ENCODE measurements around the gene GPR15. TPM values are rescaled to one million over a fixed set of nuclear protein-coding genes. Genes with fewer than 3 reads are reported as not detected.
A peak's percentile ranks its signal among the peaks of the same experiment; 100 is the strongest.

Gene GPR15
- not detected in 2 replicates for total RNA-seq (2014; rRNA removed; shearing (Covaris generic))
- not detected in 2 replicates for polyA plus RNA-seq (2015; cell fraction: cytosol; rRNA removed)
- polyA plus RNA-seq (2015; cell fraction: nucleus; rRNA removed) = not detected in 2 replicates

- no peak for DNase-seq (ENCODE audit: low read depth)
Measured at GRCh38 chr3:98531622-98532274, at the start of gene GPR15. Gene GPR15 (plus strand): TSS chr3:98531978. CDS start chr3:98532034, 56 bp downstream.

DNA sequence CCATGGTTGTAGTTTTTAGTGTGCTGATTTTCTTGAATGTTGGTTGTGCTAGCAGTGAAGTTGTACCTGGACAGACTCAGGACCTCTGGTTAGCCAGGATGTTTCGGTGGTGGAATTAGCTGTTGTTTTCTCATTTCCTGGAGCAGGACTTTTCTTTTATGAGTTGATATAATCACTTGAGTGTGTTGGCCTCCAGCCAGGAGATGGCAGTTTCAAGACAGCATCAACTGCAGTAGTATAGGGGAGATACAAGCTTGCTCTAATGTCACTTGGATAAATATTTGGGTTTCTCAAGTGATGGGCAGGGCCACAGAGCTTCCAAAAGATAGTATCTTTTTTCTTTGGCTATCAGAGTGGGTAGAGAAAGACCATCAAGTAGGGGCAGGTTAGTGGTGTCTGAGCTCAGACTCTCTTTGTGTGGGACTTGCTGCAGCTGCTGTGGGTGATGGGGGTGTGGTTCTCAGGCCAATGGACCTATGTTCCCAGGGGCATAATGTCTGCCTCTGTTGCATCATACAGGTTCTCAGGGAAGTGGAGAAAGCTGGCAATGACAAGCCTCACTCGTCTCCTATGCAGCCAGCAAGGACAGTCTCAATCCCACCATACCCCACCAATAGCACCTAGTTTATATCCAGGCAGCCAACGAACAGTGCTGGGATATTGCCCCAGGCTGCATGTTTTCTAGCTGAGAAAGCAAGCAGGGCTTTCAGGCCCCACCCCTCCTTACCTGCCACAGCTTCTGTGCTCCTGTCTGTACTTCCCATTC lies 48.9 kb upstream of the GPR15 start:
- DNase-seq (ENCODE audit: low read depth) = no peak

- no peak for DNase-seq (ENCODE audit: low read depth)
Measured at GRCh38 chr3:98483626-98484025, 48.2 kb upstream of the GPR15 start.

DNA sequence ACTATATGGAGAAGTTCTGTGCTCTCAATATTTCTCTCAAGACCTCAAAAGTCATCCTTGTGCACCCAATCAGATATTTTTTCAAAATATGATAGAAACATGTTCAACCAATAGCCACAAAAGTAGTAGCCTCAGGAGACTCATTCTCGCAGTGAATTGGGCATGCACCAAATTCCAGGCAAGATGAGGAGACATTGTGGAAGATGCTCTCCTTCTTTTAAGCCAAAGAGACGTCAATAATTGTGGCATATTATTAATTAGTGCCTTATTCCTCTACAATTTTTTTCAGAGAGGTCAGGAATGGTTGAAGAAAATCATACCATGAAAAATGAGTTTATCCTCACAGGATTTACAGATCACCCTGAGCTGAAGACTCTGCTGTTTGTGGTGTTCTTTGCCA lies 34.4 kb upstream of the GPR15 start, which contains the start of gene OR5K2:
TSS of gene OR5K2 (plus strand) at position 301 of the 400 bp plus-strand sequence. CDS start at position 301, 0 bp downstream.
- DNase-seq (ENCODE audit: low read depth) = no peak

- no peak for DNase-seq (ENCODE audit: low read depth)
Measured at GRCh38 chr3:98500019-98500418, 31.8 kb upstream of the GPR15 start.

GRCh38 chr3:98501270-98501669 lies 30.5 kb upstream of the GPR15 start:
- DNase-seq (ENCODE audit: low read depth) = no peak

- no peak for DNase-seq (ENCODE audit: low read depth)
Measured at GRCh38 chr3:98501863-98502576, 29.8 kb upstream of the GPR15 start.

- no peak for DNase-seq (ENCODE audit: low read depth)
Measured at GRCh38 chr3:98504539-98504938, 27.2 kb upstream of the GPR15 start.

DNA sequence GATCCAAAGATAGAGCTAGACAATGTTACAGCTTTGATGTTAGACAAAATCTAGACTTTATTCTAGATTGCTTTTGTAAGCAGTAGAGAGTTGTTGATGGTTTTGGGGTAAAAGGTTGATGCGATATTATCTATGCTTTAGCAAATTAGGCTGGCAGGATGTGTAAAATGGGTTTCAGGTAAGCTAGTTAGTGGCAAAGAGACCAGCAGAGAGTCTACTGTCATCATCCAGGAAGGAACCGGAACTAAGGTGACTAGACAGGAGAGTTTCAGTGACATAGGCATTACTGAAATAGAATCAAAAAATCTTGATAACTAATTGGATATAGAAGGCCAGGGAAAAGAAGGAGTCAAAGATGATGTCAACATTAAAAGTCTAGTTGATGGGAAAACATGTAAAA lies 23.2 kb upstream of the GPR15 start:
- no peak for DNase-seq (ENCODE audit: low read depth)

DNA sequence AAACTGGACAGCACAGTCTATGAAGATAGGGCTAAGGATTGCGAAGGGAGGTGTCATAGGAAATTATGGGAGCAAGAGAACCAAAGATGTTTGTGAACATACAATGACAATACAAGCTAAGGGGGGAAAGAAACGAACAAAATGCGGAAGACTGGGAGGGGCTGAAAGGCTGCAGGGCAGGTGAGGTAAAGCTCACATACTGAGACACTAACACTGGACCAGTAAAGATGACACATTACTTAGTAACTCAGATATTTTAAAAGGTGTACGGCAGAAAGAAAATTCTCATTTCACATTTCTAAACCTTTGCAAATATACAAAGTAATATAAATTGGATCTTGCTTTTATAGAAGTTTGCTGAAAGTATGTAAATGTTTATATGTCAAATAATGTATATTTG lies 19.2 kb upstream of the GPR15 start:
- no peak for DNase-seq (ENCODE audit: low read depth)

GRCh38 chr3:98513091-98513511 lies 18.7 kb upstream of the GPR15 start:
- peak; percentile 61 for DNase-seq (ENCODE audit: low read depth)

DNA sequence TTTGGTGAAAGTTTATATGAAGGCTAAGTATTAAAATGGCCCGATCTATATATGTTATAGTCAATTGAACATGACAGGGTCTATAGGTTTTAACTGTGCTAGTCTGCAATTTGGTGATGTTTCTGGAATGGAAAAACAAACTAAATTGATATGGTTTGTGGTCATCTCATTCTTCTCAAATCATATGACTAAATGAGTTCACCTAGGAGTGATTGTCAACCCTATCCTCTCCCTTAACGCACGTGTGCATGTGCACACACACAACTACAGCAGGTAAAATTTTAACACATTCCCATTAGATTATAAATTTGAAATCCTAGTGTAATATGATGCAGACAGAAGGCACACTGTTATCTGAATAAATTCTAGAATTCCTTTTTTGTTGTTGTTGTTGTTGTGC lies 18.0 kb upstream of the GPR15 start:
- DNase-seq (ENCODE audit: low read depth) = no peak

DNA sequence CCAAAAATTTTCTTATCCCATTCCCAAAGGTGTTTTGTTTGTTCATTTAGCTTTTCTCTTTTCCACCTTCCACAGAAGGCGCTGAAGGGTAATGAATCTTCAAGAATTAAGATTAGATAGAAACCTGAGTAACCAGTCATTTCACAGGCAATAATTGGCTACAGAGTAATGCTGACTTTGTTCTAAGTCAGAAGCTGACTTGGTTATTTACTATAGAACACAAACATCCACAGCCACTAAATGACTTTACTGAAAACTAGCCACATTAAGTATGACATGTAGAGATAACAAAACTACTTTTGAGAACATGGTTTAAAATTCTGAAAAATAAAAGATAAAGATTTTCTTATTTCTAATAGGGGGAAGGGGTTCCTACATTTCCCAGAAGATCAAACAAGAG lies 16.8 kb upstream of the GPR15 start:
- DNase-seq (ENCODE audit: low read depth) = no peak

DNA sequence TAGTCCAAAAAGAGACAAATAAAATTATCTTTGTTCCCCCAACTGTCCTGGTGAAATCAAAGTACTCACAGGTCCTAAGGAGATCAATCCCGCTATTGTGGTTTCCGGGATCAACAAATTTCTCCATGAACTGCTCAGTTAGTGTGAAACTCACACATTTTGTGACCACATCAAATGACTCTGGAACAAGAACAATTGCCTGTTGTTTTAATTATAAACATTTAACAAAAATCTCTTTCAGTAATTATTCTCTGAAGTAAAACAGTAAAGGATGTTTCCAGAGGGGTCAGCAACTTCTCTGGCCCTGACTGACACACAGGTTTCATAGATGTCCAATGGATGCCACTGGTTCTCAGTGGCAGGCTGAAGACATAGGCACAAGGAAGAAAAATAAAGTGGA lies 13.0 kb upstream of the GPR15 start:
- DNase-seq (ENCODE audit: low read depth) = no peak

GRCh38 chr3:98519351-98519750 lies 12.4 kb upstream of the GPR15 start:
- no peak for DNase-seq (ENCODE audit: low read depth)

DNA sequence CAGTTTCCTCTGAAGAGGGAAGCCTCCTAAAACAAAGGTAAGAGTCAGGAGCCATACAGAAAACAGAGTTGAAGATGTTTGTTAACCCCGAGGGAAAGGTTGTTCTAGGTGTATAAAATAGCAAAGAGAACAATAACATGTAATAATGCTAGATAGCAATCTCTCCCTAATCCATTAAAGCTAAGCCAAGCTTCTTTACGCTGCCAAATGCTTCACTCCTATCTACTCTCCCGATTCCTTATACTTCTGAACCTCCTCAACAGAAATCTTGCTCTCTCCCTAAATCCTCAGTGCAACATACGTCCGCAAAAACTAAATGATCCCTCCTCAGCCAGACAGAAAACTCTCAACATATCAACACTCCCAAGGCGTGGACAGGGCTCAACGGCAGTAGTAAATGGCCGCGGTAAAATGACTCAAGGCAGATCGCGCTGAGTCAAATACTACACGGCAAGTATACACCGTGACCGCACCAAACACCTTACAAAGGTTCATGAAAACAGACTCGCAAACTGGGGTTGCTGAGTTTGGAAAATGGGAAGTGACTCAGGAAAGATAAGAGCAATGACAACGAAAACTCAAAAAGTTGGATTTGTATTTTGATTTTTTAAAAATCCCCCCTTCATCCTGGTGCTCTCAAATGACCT lies 9.8 kb upstream of the GPR15 start:
- peak; percentile 72 for DNase-seq (ENCODE audit: low read depth)

GRCh38 chr3:98522544-98523281 lies 9.1 kb upstream of the GPR15 start, which contains the start of gene CLDND1:
Gene CLDND1 (minus strand): TSS chr3:98522902. CDS start chr3:98521424, 1,478 bp downstream.
- peak; percentile 96 for DNase-seq (ENCODE audit: low read depth)

GRCh38 chr3:98525494-98525893 lies 6.3 kb upstream of the GPR15 start:
- no peak for DNase-seq (ENCODE audit: low read depth)

- no peak for DNase-seq (ENCODE audit: low read depth)
Measured at GRCh38 chr3:98528474-98529346, 3.1 kb upstream of the GPR15 start.

All from HT1080 (cell line).